ENCODE results near the gene KSR1. TPM values are rescaled to one million over a fixed set of nuclear protein-coding genes. Genes with fewer than 3 reads are reported as not detected.

The KSR1 gene
- total and polyA plus RNA-seq, 10 of the 15 experiments (the other 5 are each of a cell fraction or from before 2014, with no cell fraction given), result 0.97 to 66.6 (median 22.9) TPM

DNA sequence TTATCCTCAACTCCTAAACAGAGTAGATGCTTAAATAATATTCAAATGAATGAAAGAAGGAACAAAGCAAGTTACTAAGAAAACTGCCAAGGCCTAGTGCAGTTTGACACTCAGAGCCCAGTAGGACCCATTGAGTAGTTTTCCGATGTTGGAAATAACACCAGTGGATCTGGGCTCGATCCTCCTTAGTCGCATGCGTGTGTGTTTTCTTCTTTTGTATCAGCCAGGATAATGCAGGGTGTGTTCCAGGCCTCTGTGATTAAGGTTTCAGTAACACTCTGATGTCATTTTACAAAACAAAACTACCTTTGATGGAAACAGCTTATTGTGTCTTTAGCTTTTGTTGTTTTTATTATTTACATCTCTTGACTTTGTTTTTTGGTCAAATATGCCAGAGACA is 24.5 kb downstream of the KSR1 start:
- ChIA-PET CTCF (interaction anchor here (0.7 to 2.2 kb wide), 10 partner anchors 13 to 148 kb away, joined by 3 to 10 read pairs (median 4); partner anchors contain the start of gene KSR1), POLR2A (interaction anchor here (1.3 to 2.6 kb wide), 6 partner anchors 8 to 22 kb away, joined by 3 to 11 read pairs (median 8); no protein-coding TSS in a partner anchor), SMC1A (ENCODE audit: uncharacterized antibody, unreplicated experiment) (interaction anchor here (1.3 to 5.1 kb wide), 11 partner anchors 8 to 119 kb away, joined by 4 to 44 read pairs (median 5); partner anchors contain the start of gene KSR1), RAD21 (ENCODE audit: unreplicated experiment) (interaction anchor here (0.9 to 3.1 kb wide), 10 partner anchors 9 to 119 kb away, joined by 3 to 17 read pairs (median 7); partner anchors contain the start of gene KSR1)
- ATAC-seq (peak; percentile 11; the same call in 1 of the 3 replicates), DNase-seq (ENCODE audit: low read depth, low spot score) (no peak), FAIRE-seq (no peak)
- Histone ChIP-seq H3K9ac (ENCODE audit: control insufficient read depth, insufficient read depth, low read length) (no peak overlapping the region), H2AFZ (ENCODE audit: control insufficient read depth, low read depth, low read length) (no peak overlapping the region), H4K20me1 (ENCODE audit: control insufficient read depth, insufficient read depth) (no peaks in the 10 kb centered on the region), H3K4me1 (ENCODE audit: control insufficient read depth, insufficient read depth, low read length) (peaks cover 46% of the 10 kb centered on the region), H3K27me3 (replicated peaks in 1 of 2; ENCODE audit: control insufficient read depth in 2 of 2, insufficient read depth in 2 of 2, low read length in 1 of 2) (no peaks in the 10 kb centered on the region), H3K27ac (ENCODE audit: control insufficient read depth, insufficient read depth) (peak overlapping the region; percentile 43), H3K4me2 (ENCODE audit: control insufficient read depth, insufficient read depth) (no peak overlapping the region; the same call in 1 of the 2 replicates), H3K79me2 (ENCODE audit: control insufficient read depth, insufficient read depth, low read length) (peaks cover 70% of the 10 kb centered on the region), H3K4me3 (no peak overlapping the region), H3K9me3 (replicated peaks; ENCODE audit: control insufficient read depth, insufficient read depth, low read length) (no peaks in the 10 kb centered on the region; the same call in 2 of the 3 replicates), H3K36me3 (ENCODE audit: control insufficient read depth in 2 of 2, insufficient read depth in 2 of 2, low read length in 1 of 2) (peaks cover 6 to 18% of the 10 kb centered on the region in 2 experiments; a peak in 3 of 4 replicates)
- intact Hi-C loops (cut with micrococcal nuclease; ENCODE audit: unreplicated experiment), result no loop called here
- 87% methylated on average over 4 of the region's 4 CpGs for WGBS (ENCODE audit: insufficient coverage, insufficient replicate concordance, low lambda C conversion rate, missing lambda C conversion rate)
- BruUV-seq (replicated peaks), result no TSS peak
- in situ Hi-C loops (cut with MboI), result loop anchor here (25.0 kb wide), 2 partner anchors 1082 to 1407 kb away; partner anchors contain the start of genes FLOT2, PIGS and UNC119
- no peak for TF ChIP-seq SUPT20H (IDR thresholded peaks at IDR 0.05; ENCODE audit: borderline replicate concordance, control insufficient read depth, low read depth, low read length)
- 0 out of 2 replicates have a peak, but pooled peaks have one; percentile 14 for TF ChIP-seq CREM (IDR thresholded peaks at IDR 0.05; ENCODE audit: low read depth)
- TF ChIP-seq ZNF217 (IDR thresholded peaks at IDR 0.05), result no peak
- TF ChIP-seq ZNF274 (IDR thresholded peaks at IDR 0.05; ENCODE audit: insufficient read depth, insufficient read length), result no peak
- peak; percentile 52; the same call in 1 of the 2 replicates for TF ChIP-seq EED (IDR thresholded peaks at IDR 0.05; ENCODE audit: low read depth)
- peak in 1 of 2 experiments; percentile 28; a peak in 1 of 4 replicates for TF ChIP-seq IKZF2 (IDR thresholded peaks at IDR 0.05)
- no peak for TF ChIP-seq ZBED1 (IDR thresholded peaks at IDR 0.05; ENCODE audit: borderline replicate concordance)
- no peak for TF ChIP-seq PAX5 (IDR thresholded peaks at IDR 0.05; ENCODE audit: borderline replicate concordance, low read depth, low read length)
- TF ChIP-seq GABPA (IDR thresholded peaks at IDR 0.05; ENCODE audit: low read depth), result no peak
- TF ChIP-seq, protein P1, sequence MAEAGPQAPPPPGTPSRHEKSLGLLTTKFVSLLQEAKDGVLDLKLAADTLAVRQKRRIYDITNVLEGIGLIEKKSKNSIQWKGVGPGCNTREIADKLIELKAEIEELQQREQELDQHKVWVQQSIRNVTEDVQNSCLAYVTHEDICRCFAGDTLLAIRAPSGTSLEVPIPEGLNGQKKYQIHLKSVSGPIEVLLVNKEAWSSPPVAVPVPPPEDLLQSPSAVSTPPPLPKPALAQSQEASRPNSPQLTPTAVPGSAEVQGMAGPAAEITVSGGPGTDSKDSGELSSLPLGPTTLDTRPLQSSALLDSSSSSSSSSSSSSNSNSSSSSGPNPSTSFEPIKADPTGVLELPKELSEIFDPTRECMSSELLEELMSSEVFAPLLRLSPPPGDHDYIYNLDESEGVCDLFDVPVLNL (IDR thresholded peaks at IDR 0.05; ENCODE audit: low read depth, low read length), result no peak
- TF ChIP-seq BMI1 (IDR thresholded peaks at IDR 0.05; ENCODE audit: borderline replicate concordance), result no peak
- TF ChIP-seq, protein P2, sequence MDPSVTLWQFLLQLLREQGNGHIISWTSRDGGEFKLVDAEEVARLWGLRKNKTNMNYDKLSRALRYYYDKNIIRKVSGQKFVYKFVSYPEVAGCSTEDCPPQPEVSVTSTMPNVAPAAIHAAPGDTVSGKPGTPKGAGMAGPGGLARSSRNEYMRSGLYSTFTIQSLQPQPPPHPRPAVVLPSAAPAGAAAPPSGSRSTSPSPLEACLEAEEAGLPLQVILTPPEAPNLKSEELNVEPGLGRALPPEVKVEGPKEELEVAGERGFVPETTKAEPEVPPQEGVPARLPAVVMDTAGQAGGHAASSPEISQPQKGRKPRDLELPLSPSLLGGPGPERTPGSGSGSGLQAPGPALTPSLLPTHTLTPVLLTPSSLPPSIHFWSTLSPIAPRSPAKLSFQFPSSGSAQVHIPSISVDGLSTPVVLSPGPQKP (IDR thresholded peaks at IDR 0.05; ENCODE audit: low read depth, low read length), result no peak
- TF ChIP-seq NFXL1 (IDR thresholded peaks at IDR 0.05; ENCODE audit: borderline replicate concordance), result no peak
- 0 out of 2 replicates have a peak, but pooled peaks have one; percentile 22 for TF ChIP-seq CREB1 (IDR thresholded peaks at IDR 0.05; ENCODE audit: low read depth)
- no peak for TF ChIP-seq ETV6 (conservative IDR thresholded peaks at IDR 0.05 in 1 of 2, IDR thresholded peaks at IDR 0.05 in 1 of 2; ENCODE audit: borderline replicate concordance in 1 of 2, low read depth in 1 of 2)
- TF ChIP-seq, protein P3, sequence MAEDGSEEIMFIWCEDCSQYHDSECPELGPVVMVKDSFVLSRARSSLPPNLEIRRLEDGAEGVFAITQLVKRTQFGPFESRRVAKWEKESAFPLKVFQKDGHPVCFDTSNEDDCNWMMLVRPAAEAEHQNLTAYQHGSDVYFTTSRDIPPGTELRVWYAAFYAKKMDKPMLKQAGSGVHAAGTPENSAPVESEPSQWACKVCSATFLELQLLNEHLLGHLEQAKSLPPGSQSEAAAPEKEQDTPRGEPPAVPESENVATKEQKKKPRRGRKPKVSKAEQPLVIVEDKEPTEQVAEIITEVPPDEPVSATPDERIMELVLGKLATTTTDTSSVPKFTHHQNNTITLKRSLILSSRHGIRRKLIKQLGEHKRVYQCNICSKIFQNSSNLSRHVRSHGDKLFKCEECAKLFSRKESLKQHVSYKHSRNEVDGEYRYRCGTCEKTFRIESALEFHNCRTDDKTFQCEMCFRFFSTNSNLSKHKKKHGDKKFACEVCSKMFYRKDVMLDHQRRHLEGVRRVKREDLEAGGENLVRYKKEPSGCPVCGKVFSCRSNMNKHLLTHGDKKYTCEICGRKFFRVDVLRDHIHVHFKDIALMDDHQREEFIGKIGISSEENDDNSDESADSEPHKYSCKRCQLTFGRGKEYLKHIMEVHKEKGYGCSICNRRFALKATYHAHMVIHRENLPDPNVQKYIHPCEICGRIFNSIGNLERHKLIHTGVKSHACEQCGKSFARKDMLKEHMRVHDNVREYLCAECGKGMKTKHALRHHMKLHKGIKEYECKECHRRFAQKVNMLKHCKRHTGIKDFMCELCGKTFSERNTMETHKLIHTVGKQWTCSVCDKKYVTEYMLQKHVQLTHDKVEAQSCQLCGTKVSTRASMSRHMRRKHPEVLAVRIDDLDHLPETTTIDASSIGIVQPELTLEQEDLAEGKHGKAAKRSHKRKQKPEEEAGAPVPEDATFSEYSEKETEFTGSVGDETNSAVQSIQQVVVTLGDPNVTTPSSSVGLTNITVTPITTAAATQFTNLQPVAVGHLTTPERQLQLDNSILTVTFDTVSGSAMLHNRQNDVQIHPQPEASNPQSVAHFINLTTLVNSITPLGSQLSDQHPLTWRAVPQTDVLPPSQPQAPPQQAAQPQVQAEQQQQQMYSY (CRISPR knock-in tag; IDR thresholded peaks at IDR 0.05), result no peak

Data from GM12878 (cell line).